HL-60/S4 (cell line): ENCODE measurements around the gene MANEA.
"Not testable (repeated sequence)": the region's sequence is repeated elsewhere in the genome, so short reads cannot be mapped to it uniquely, and the experiment has no call there.

Source experiments
- in situ Hi-C: fragments of 300-500 bp; cut with MboI; formaldehyde crosslinking; loops from 2 replicates; pipeline ENCODE4 v1.14.3; 2022; ENCODE audit warnings: low sequenced_read_pairs

MANEA gene

GRCh38 chr6:95577304-95578105, at the start of gene MANEA:
MANEA (plus strand) TSS chr6:95577535; CDS start chr6:95586440, 8,905 bp downstream.
- in situ Hi-C loops: no loop called here

- in situ Hi-C loops: no loop called here
Measured at GRCh38 chr6:95529762-95530161, 47.6 kb upstream of the MANEA start.

GRCh38 chr6:95530176-95530819, 47.0 kb upstream of the MANEA start:
- in situ Hi-C loops: no loop called here

GRCh38 chr6:95543798-95544197, 33.5 kb upstream of the MANEA start:
- in situ Hi-C loops: no loop called here

DNA sequence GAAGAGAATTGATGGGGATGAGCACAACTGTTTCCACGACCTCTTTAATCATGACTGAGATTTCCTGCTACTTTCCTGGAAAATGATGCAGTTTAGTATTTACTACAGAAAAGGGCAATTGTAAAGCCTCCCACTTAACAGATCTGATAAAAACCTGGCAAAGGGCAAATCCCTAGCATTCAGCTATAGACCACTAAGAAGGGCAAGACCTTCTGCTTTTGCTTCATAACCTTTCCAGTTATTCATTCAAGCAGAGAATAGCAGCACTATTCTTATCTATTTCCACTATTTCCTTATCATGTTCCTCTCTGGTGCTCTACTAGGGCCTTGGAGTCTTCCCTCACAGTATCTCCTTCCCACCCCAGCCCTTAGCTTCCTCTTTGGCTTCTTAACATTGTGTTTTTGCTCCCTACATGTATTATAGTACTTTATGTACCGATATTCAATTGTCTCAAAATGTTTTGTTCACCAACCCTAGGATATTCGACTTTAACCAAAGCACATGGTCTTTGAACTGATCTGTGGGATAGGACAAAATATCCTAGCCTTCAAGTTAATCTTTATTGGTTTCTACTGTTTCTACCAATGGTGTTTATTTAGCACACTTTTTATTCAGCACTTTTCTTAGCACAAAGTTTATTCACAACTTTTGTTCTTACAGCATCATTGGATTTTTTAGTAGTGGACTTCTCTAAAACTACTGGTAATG, 32.7 kb upstream of the MANEA start:
- in situ Hi-C loops: no loop called here

DNA sequence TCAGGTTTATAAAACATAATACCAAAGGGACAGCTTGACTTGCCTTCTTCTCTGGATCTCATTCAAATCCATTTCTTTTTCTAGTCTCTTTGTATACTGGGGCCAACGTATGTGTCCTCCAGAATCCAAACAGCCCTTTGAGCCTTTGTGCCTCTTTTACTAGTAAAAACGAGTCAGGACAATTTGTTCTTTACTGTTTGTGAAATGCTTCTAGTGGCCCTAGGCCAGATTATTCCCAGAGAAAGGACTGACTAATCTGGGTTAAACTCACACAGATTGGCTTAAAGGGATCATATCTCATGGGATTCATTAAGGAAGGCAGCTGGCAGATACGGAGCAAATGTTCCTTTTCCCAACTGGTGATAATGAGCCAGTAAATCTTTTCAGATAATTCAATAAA, 32.1 kb upstream of the MANEA start:
- in situ Hi-C loops: no loop called here

DNA sequence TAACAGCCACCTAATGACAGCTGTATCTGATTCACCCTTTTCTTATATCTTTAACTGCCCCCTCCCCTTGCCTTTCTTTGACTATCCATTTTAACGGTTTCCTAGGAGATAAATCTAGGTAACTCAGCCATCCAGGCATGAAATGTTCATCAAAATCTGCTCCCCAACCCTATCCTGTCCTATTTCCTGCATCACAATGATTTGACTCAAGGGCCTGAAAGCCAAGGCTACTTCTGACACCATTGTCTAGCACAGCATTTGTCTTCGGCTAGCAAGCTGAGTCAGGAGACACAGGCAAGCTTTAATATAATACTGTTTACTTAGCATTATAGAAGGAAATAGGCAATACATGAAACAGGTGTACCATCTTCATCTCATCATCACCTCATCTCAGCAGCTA, 31.6 kb upstream of the MANEA start:
- in situ Hi-C loops: no loop called here

DNA sequence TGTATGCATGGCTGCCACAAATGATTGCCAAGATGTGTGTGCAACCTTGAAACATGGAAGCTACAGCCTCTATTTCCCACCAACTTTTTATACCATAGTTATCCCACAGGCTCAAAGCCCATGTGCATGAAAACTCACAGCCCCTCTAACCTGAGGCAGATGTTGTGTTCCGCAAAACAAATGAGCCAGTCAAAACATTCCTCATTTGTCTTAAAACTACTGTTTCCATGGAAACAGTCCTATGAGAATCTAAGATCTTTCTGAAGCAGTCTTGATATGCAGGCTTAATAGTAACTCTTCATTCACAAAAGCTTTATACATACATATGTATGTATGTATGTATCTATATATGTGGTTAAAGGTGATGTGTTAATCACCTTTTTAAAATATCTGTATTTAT, 31.2 kb upstream of the MANEA start:
- in situ Hi-C loops: no loop called here

GRCh38 chr6:95547043-95547442, 30.3 kb upstream of the MANEA start:
- in situ Hi-C loops: no loop called here

DNA sequence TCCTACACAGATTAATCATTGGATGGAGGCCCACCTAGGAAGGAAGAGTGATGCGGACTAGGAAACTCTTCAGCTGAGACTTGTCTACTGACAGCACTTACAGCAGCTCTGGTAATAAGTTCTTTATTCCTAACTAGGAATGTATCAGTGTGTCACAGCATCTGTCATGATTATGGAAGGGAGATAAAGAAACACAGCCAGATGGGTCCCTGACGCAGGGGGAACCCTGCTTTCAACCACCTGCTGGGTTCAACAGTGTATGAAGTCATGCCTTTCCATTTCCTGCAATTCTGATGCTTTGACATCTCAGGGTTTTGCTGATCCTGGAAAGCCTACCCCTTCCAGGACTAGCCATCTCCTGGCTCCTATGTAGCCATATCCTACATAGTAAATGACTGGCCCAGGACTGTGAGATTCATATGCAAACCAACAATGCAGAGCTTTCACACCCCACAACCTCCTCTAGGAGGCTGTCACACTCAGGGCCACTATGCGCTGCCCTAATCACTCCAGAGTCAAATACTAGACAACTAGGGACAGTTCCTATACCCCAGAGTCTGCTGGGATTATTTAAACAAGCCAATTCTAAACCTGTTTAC, 29.0 kb upstream of the MANEA start:
- in situ Hi-C loops: no loop called here

GRCh38 chr6:95551678-95552324, 25.5 kb upstream of the MANEA start:
- in situ Hi-C loops: no loop called here

- in situ Hi-C loops: no loop called here
Measured at GRCh38 chr6:95553880-95554279, 23.5 kb upstream of the MANEA start.

DNA sequence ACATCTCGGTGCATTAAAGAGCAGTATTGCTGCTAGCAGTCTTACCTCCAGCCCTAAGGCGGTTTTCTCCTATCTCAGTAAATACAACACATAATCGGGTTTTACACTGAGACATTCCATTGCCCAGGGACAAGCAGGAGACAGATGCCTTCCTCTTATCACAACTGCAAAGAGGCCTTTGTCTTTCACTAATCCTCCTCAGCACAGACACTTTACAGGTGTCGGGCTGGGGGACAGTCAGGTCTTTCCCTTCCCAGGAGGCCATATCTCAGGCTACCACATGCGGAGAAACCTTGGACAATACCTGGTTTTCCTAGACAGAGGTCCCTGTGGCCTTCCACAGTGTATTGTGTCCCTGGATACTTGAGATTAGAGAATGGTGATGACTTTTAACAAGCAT, 16.4 kb upstream of the MANEA start:
- in situ Hi-C loops: not testable (repeated sequence)

DNA sequence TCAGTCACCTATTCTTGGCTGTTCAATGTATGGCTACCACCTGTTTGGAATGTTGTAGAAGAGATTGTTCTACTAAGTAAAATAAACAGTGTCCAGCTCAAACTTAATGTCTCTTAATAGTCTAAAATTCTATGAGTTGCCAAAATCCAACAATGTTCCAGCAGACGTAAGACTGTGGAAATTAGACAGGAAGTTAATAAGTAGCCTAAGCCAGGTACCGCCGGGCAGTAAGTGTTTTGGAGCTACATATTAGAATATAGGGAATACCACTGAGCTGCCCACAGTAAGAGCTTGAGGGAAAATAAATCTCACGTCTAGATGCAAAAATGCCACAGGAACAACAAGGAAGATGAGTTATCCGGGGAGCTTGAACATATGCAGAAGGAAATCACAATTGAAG, 7.8 kb upstream of the MANEA start:
- in situ Hi-C loops: no loop called here

GRCh38 chr6:95572098-95572497, 5.2 kb upstream of the MANEA start:
- in situ Hi-C loops: no loop called here

DNA sequence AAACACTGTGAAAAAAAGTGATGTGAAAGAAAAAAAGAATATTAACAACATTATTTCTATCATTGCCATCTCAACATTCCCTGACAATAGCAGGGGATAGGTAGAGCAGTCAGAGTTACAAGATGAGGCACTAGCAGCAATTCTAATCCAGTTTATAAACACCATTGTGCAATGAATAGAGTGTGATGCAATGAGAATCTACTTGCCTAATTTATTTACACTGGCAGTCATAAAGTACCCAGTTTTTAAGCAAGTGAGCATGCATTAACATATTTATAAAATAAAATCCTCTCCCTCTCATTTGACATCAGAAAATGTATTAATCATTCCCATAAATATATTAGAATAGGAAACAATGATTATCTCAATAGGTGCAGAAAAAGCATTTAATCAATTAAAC, 2.5 kb upstream of the MANEA start:
- in situ Hi-C loops: no loop called here

DNA sequence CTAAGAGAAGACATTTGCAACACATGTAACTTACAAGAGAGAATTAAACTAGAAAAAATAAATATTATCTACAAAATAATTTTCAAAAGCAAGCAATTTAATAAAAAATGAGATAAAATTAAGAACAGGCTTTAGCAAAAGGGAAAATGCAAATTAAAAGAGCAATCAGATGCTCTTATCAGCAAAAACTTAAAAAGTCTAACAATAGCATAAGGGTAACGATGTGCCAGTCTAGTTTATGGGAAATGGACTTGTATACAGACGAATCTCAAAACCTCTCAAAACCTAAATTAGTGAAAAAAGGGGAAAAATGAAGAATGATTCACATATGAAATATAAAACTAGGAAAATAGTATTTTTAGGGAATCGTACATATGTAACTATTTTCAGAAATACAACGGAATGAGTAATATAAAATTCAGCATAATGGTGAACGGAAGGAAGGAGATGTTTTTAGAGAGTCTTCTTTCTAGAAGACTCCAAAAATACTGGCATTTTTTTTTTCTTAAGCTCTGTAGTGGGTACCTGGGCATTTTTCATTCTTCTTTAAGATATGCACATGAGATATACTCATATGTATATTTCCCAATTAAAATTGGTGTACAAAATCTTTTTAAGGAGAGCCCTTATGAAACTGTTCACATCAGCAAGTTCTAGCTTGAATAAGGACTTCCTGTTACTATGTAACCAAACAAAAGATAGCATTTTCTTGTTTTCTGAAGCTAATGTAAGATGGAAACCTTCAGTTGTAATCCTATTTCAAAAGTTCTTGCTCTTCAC, 927 bp upstream of the MANEA start:
- in situ Hi-C loops: no loop called here

DNA sequence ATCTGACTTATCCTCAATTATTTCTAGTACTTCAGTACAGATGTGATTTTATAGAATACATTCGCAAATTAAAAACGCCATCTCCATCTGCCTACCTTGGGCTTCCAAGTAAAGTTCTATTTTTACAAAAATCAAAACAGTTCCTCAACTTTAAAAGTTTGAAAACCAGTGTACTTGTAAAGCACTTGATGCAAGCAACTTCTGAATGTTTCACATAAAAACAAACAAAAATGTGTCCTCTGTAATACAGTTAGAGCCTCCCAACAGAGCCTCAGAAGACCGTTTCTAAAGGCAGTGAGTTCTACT, 384 bp upstream of the MANEA start:
- in situ Hi-C loops: no loop called here

GRCh38 chr6:95578106-95578410, 723 bp downstream of the MANEA start:
- in situ Hi-C loops: no loop called here

- in situ Hi-C loops: no loop called here
Measured at GRCh38 chr6:95581073-95581472, 3.7 kb downstream of the MANEA start.

GRCh38 chr6:95584226-95584625, 6.9 kb downstream of the MANEA start:
- in situ Hi-C loops: not testable (repeated sequence)
